ENCODE measurements around the gene ARNT2. TPM values are rescaled to one million over a fixed set of nuclear protein-coding genes. Genes with fewer than 3 reads are reported as not detected.

The ARNT2 gene
- total RNA-seq, 1 experiment from 2014 or later, result 7.0 TPM

GRCh38 chr15:80604583-80605575 is 200.7 kb downstream of the ARNT2 start (continued):
- no peak for TF ChIP-seq KAT7 (CRISPR knock-in tag; IDR thresholded peaks at IDR 0.05; ENCODE audit: borderline replicate concordance)
- no peak for TF ChIP-seq CDX4 (CRISPR knock-in tag; IDR thresholded peaks at IDR 0.05; ENCODE audit: borderline replicate concordance)
- TF ChIP-seq ELF4 (CRISPR knock-in tag; IDR thresholded peaks at IDR 0.05; ENCODE audit: low read depth), result no peak
- TF ChIP-seq NR1H2 (CRISPR knock-in tag; IDR thresholded peaks at IDR 0.05), result no peak

DNA sequence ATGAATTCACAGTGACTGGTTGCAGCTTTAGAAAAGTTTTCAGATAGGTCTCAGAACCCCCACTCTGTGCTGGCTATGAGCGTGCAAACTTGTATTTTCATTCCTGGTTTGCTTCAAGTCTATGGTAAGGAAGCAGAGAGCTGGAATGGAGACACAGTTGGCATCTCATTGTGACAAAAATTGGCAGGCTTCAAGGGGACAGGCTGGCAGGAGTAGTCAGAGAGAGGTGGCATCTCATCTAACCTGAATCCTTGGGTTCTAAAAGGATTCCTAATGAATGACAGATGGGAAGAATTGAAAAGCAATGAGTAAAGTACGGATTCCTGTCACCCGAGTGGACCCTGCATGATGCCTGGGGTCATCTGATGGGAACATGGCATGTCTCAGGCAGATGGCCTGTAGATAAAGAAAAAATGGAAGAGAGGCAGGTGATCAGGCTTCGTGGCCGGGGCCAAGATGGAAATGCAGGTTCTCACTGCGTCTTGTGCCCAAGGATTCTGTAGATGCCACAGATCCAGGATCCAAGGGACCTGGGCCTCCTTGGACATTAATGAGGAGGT is 201.5 kb downstream of the ARNT2 start:
- no peak for DNase-seq (ENCODE audit: low spot score)
- POLR2A ChIA-PET, result interaction anchor here (0.6 kb wide), 1 partner anchor 269 kb away, joined by 4 read pairs; no protein-coding TSS in a partner anchor
- CTCF ChIA-PET, result no interaction called here
- TF ChIP-seq ZNF121 (CRISPR knock-in tag; IDR thresholded peaks at IDR 0.05) (no peak), PRRX2 (CRISPR knock-in tag; IDR thresholded peaks at IDR 0.05) (no peak), ESRRA (CRISPR knock-in tag; IDR thresholded peaks at IDR 0.05; ENCODE audit: borderline replicate concordance) (no peak), TCF7 (CRISPR knock-in tag; IDR thresholded peaks at IDR 0.05; ENCODE audit: low read depth) (no peak), ZBTB43 (CRISPR knock-in tag; IDR thresholded peaks at IDR 0.05) (no peak), IRF2 (CRISPR knock-in tag; IDR thresholded peaks at IDR 0.05; ENCODE audit: borderline replicate concordance, low read depth) (no peak), E2F1 (CRISPR knock-in tag; IDR thresholded peaks at IDR 0.05) (no peak), OVOL2 (CRISPR knock-in tag; IDR thresholded peaks at IDR 0.05; ENCODE audit: borderline replicate concordance) (no peak), FOXJ3 (CRISPR knock-in tag; IDR thresholded peaks at IDR 0.05; ENCODE audit: borderline replicate concordance) (no peak), NR3C1 (CRISPR knock-in tag; conservative IDR thresholded peaks at IDR 0.05; ENCODE audit: low read depth) (no peak), SP1 (CRISPR knock-in tag; conservative IDR thresholded peaks at IDR 0.05) (no peak)
- TF ChIP-seq, protein P1, sequence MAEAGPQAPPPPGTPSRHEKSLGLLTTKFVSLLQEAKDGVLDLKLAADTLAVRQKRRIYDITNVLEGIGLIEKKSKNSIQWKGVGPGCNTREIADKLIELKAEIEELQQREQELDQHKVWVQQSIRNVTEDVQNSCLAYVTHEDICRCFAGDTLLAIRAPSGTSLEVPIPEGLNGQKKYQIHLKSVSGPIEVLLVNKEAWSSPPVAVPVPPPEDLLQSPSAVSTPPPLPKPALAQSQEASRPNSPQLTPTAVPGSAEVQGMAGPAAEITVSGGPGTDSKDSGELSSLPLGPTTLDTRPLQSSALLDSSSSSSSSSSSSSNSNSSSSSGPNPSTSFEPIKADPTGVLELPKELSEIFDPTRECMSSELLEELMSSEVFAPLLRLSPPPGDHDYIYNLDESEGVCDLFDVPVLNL (CRISPR knock-in tag; IDR thresholded peaks at IDR 0.05; ENCODE audit: borderline replicate concordance, low read depth), result no peak
- TF ChIP-seq, protein P2, sequence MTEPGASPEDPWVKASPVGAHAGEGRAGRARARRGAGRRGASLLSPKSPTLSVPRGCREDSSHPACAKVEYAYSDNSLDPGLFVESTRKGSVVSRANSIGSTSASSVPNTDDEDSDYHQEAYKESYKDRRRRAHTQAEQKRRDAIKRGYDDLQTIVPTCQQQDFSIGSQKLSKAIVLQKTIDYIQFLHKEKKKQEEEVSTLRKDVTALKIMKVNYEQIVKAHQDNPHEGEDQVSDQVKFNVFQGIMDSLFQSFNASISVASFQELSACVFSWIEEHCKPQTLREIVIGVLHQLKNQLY (CRISPR knock-in tag; IDR thresholded peaks at IDR 0.05), result no peak
- no peak overlapping the region for H3K4me3 Mint-ChIP-seq
- no peak for ATAC-seq
- peaks cover 23% of the 10 kb centered on the region for H3K4me1 Mint-ChIP-seq
- H3K36me3 Mint-ChIP-seq, result no peaks in the 10 kb centered on the region
- H3K9me3 Mint-ChIP-seq, result peaks cover 4% of the 10 kb centered on the region; the same call in 1 of the 2 replicates
- no peak overlapping the region for H3K27ac Mint-ChIP-seq
- H3K27me3 Mint-ChIP-seq (ENCODE audit: low read depth), result no peaks in the 10 kb centered on the region; the same call in 1 of the 2 replicates
